HCT116 (cell line): ENCODE measurements around the gene ZCCHC10. TPM values are rescaled to one million over a fixed set of nuclear protein-coding genes. Genes with fewer than 3 reads are reported as not detected.
A peak's percentile ranks its signal among the peaks of the same experiment; 100 is the strongest.

Experiments used
- ATAC-seq: fragments of 200-7000 bp; cut with Tn5 transposase; 2 replicates; pipeline ENCODE4 v1.9.1; 2020; ENCODE audit warnings: mild to moderate bottlenecking, moderate library complexity
- Bru-seq: library from RNA; stranded (reverse); fragments of 400-500 nt; gene quantifications from one replicate; lab custom pipeline; 2021; lab: Mats Ljungman, UMichigan
- BruChase-seq, 2 experiments: library from RNA; stranded (reverse); fragments of 400-500 nt; gene quantifications; one replicate each; lab custom pipeline; 2021; lab: Mats Ljungman, UMichigan
- BruUV-seq: library from RNA; stranded (reverse); fragments of 400-500 nt; replicated peaks from 2 replicates; lab custom pipeline; 2021; lab: Mats Ljungman, UMichigan
- CTCF ChIA-PET: fragments of 300-600 bp; sonication (Branson Sonifier 250); formaldehyde crosslinking; loops from one replicate; lab custom pipeline; 2021; ENCODE audit warnings: antibody characterized with exemption; lab: Charles Lee
- POLR2A ChIA-PET: fragments of 300-600, 350-600 bp; sonication (Branson Sonifier 250); formaldehyde crosslinking; loops from one replicate; lab custom pipeline; 2021; ENCODE audit warnings: antibody characterized with exemption; lab: Charles Lee
- RAD21 ChIA-PET, 2 experiments: fragments of 300-600 bp; sonication (Branson Sonifier 250); formaldehyde crosslinking; loops; one replicate each; lab custom pipeline; 2023; ENCODE audit warnings: low total read pairs in 2 of 2; ENCODE audit not compliant: uncharacterized antibody in 2 of 2, unreplicated experiment in 2 of 2, low non-redundant PET in 1 of 2; lab: Charles Lee
- DNase-seq: peaks from one replicate; pipeline ENCODE4 v3.0.0-alpha.2; 2010; ENCODE audit warnings: low read depth, low spot score
- H2AFZ ChIP-seq: fragments of 200-600 bp; shearing (Covaris generic), sonication (generic); 2 replicates; pipeline ENCODE4 v1.6.1; 2017; ENCODE audit warnings: low read depth, mixed run types, mixed read lengths, antibody characterized with exemption, low read length; ENCODE audit not compliant: poor library complexity, severe bottlenecking
- H3K27ac ChIP-seq: 2 replicates; pipeline ENCODE4 v1.5.1; 2012; ENCODE audit warnings: low read depth, low read length
- H3K27me3 ChIP-seq: fragments of 200-600 bp; sonication (generic); 2 replicates; pipeline ENCODE4 v1.6.1; 2016; ENCODE audit warnings: mixed run types, low read length, mixed read lengths; ENCODE audit not compliant: insufficient read depth
- H3K36me3 ChIP-seq, 2 experiments: fragments of 200-500 bp in 1 of 2; fragments of 200-600 bp in 1 of 2; sonication (Bioruptor generic) in 1 of 2; sonication (generic) in 1 of 2; 2 replicates each; pipeline versions ENCODE4 v1.5.1 to v1.6.1; 2014 to 2016; ENCODE audit warnings: low read length in 2 of 2, inconsistent platforms in 1 of 2, mixed read lengths in 1 of 2, mixed run types in 1 of 2; ENCODE audit not compliant: insufficient read depth in 2 of 2, control insufficient read depth in 1 of 2
- H3K4me1 ChIP-seq, 2 experiments: fragments of 200-600 bp in 1 of 2; sonication (generic) in 1 of 2; 2 replicates each; pipeline versions ENCODE4 v1.5.1 to v1.6.1; 2012 to 2017; ENCODE audit warnings: low read length in 2 of 2, inconsistent platforms in 1 of 2, mild to moderate bottlenecking in 1 of 2, mixed read lengths in 1 of 2, mixed run types in 1 of 2, moderate library complexity in 1 of 2; ENCODE audit not compliant: insufficient read depth in 2 of 2, control insufficient read depth in 1 of 2
- H3K4me2 ChIP-seq: fragments of 200-600 bp; sonication (generic); 2 replicates; pipeline ENCODE4 v1.6.1; 2017; ENCODE audit warnings: mixed run types, low read length, mixed read lengths
- H3K4me3 ChIP-seq, 2 experiments: fragments of 200-600 bp in 1 of 2; sonication (generic) in 1 of 2; replicated peaks in 1 of 2; 2 replicates each; pipeline ENCODE4 v1.5.1; 2011 to 2016; ENCODE audit warnings: low read length in 2 of 2, control low read depth in 1 of 2, low read depth in 1 of 2, mild to moderate bottlenecking in 1 of 2, mixed read lengths in 1 of 2, mixed run types in 1 of 2
- H3K79me2 ChIP-seq: fragments of 200-600 bp; sonication (generic); 2 replicates; pipeline ENCODE4 v1.6.1; 2017; ENCODE audit warnings: mild to moderate bottlenecking, mixed run types, low read length, moderate library complexity, mixed read lengths; ENCODE audit not compliant: insufficient read depth
- H3K9ac ChIP-seq: fragments of 200-600 bp; sonication (generic); 2 replicates; pipeline ENCODE4 v1.6.1; 2016; ENCODE audit warnings: low read length, mixed read lengths
- H3K9me2 ChIP-seq: fragments of 200-600 bp; sonication (generic), shearing (Covaris generic); 2 replicates; pipeline ENCODE4 v1.6.1; 2017; ENCODE audit warnings: mixed run types, mild to moderate bottlenecking, moderate library complexity; ENCODE audit not compliant: insufficient read depth
- H3K9me3 ChIP-seq, 2 experiments: fragments of 200-500 bp in 1 of 2; fragments of 200-600 bp in 1 of 2; sonication (Bioruptor generic) in 1 of 2; sonication (generic) in 1 of 2; 2 replicates each; pipeline ENCODE4 v1.6.1; 2014 to 2017; ENCODE audit warnings: low read length in 2 of 2, mixed read lengths in 2 of 2, inconsistent platforms in 1 of 2, low read depth in 1 of 2, mild to moderate bottlenecking in 1 of 2, mixed run types in 1 of 2, moderate library complexity in 1 of 2; ENCODE audit not compliant: control insufficient read depth in 1 of 2, insufficient read depth in 1 of 2
- H4K20me1 ChIP-seq: fragments of 200-600 bp; sonication (generic), shearing (Covaris generic); 2 replicates; pipeline ENCODE4 v1.6.1; 2017; ENCODE audit warnings: mixed run types, mild to moderate bottlenecking, moderate library complexity; ENCODE audit not compliant: insufficient read depth
- ATF3 ChIP-seq: IDR thresholded peaks from 2 replicates; pipeline ENCODE4 v1.6.1; 2012
- CBX3 ChIP-seq: IDR thresholded peaks from 2 replicates; pipeline ENCODE4 v1.6.1; 2012; ENCODE audit warnings: low read depth
- CEBPB ChIP-seq: IDR thresholded peaks from 2 replicates; pipeline ENCODE4 v1.6.1; 2012; ENCODE audit warnings: low read depth
- ELF1 ChIP-seq: IDR thresholded peaks from 2 replicates; pipeline ENCODE4 v1.6.1; 2012; ENCODE audit warnings: low read depth, borderline replicate concordance
- EZH2phosphoT487 ChIP-seq: fragments of 200-600 bp; IDR thresholded peaks from 2 replicates; pipeline ENCODE4 v1.6.1; 2018; ENCODE audit warnings: antibody characterized with exemption, borderline replicate concordance
- FOSL1 ChIP-seq: IDR thresholded peaks from 2 replicates; pipeline ENCODE4 v1.6.1; 2012; ENCODE audit warnings: low read depth
- MAX ChIP-seq: IDR thresholded peaks from 2 replicates; pipeline ENCODE4 v1.6.1; 2012
- POLR2AphosphoS5 ChIP-seq: IDR thresholded peaks from 2 replicates; pipeline ENCODE4 v1.6.1; 2011; ENCODE audit warnings: mild to moderate bottlenecking, low read depth, low read length, moderate library complexity
- RAD21 ChIP-seq: IDR thresholded peaks from 2 replicates; pipeline ENCODE4 v1.6.1; 2012; ENCODE audit warnings: low read depth, mild to moderate bottlenecking
- REST ChIP-seq: IDR thresholded peaks from 2 replicates; pipeline ENCODE4 v1.6.1; 2012; ENCODE audit warnings: low read depth
- SIN3A ChIP-seq: IDR thresholded peaks from 2 replicates; pipeline ENCODE4 v1.6.1; 2012; ENCODE audit warnings: low read depth
- SP1 ChIP-seq: IDR thresholded peaks from 2 replicates; pipeline ENCODE4 v1.6.1; 2012; ENCODE audit warnings: low read depth
- SRF ChIP-seq: IDR thresholded peaks from 2 replicates; pipeline ENCODE4 v1.6.1; 2012; ENCODE audit warnings: low read depth
- YY1 ChIP-seq: IDR thresholded peaks from 2 replicates; pipeline ENCODE4 v1.6.1; 2011; ENCODE audit warnings: low read length, low read depth, moderate library complexity, mild to moderate bottlenecking; ENCODE audit not compliant: insufficient replicate concordance; ENCODE audit errors: extremely low read depth
- ZBTB33 ChIP-seq: IDR thresholded peaks from 2 replicates; pipeline ENCODE4 v1.6.1; 2011; ENCODE audit warnings: mild to moderate bottlenecking, low read length, moderate library complexity; ENCODE audit not compliant: insufficient replicate concordance; ENCODE audit errors: extremely low read depth
- ZFX ChIP-seq: fragments of 450-650 bp; IDR thresholded peaks from 2 replicates; pipeline ENCODE4 v1.6.1; 2017
- ZNF274 ChIP-seq: fragments of 200-500 bp; sonication (Bioruptor generic); IDR thresholded peaks from 2 replicates; pipeline ENCODE4 v1.6.1; 2014; ENCODE audit warnings: mild to moderate bottlenecking, low read depth, low read length, inconsistent platforms
- intact Hi-C: fragments of 100-400 bp; cut with micrococcal nuclease; formaldehyde crosslinking; loops from 2 replicates; pipeline ENCODE4 v1.10.0; 2022
- long read RNA-seq: library from polyadenylated mRNA; unstranded; transcript quantifications from one replicate; pipeline ENCODE4 v2.0.0, GENCODE V29; 2021; ENCODE audit not compliant: unreplicated experiment
- polyA plus RNA-seq: library from polyadenylated mRNA; unstranded; fragments of >200 nt; gene quantifications from 2 replicates; pipeline ENCODE4 v1.2.1, GENCODE V29; 2012; ENCODE audit warnings: missing spikeins
- total RNA-seq: library from RNA; stranded (reverse); gene quantifications from one replicate; pipeline ENCODE4 v1.2.1, GENCODE V29; 2021; ENCODE audit not compliant: unreplicated experiment

Gene ZCCHC10
- total RNA-seq, result 19.2 TPM
- 17.8 and 24.9 TPM in 2 replicates for polyA plus RNA-seq
- Bru-seq, nascent RNA, result percentile 62 among the genes with signal in this experiment
- BruChase-seq, experiment 1, labeled RNA remaining after a 6-hour chase, result percentile 56 among the genes with signal in this experiment
- BruChase-seq, experiment 2, labeled RNA remaining after a 2-hour chase, result percentile 64 among the genes with signal in this experiment
- long read RNA-seq, transcript ZCCHC10-206 (4 exons, 608 nt), result minor isoform, 5 of 27 reads
- long read RNA-seq, transcript ZCCHC10-201 (4 exons, 2,178 nt), result major isoform, 13 of 27 reads
- long read RNA-seq, partial matches to known transcripts, result 2 of 27 reads
- long read RNA-seq, other reads (novel, unspliced or antisense), result 1 of 27 reads

- H3K9me2 ChIP-seq, result no peaks in the 10 kb centered on the region
- H4K20me1 ChIP-seq, result no peaks in the 10 kb centered on the region
- H3K4me2 ChIP-seq, result peak within 1 kb of the TSS; percentile 69
- TSS peak; percentile 78 for BruUV-seq
- H3K36me3 ChIP-seq, result no peaks in the 10 kb centered on the region
- H3K27ac ChIP-seq, result peak within 1 kb of the TSS; percentile 86
- peaks cover 37% of the 10 kb centered on the region for H3K79me2 ChIP-seq
- H3K27me3 ChIP-seq, result no peaks in the 10 kb centered on the region
- ATAC-seq, result peak; percentile 98
- ChIA-PET RAD21 (no interaction called here), POLR2A (interaction anchor here (1.0 to 1.8 kb wide), 3 partner anchors 9 to 63 kb away, joined by 3 to 6 read pairs (median 4); partner anchors contain the start of genes AFF4 and HSPA4), CTCF (no interaction called here)
- H3K4me1 ChIP-seq, result peaks cover 7 to 16% of the 10 kb centered on the region in 2 experiments; a peak in 3 of 4 replicates
- no peaks in the 10 kb centered on the region for H3K9me3 ChIP-seq
- H3K9ac ChIP-seq, result peak within 1 kb of the TSS; percentile 84
- DNase-seq, result peak; percentile 76
- H2AFZ ChIP-seq, result peak within 1 kb of the TSS; percentile 55
- intact Hi-C loops, result no loop called here
- peak within 1 kb of the TSS; percentile 79 to 90 for H3K4me3 ChIP-seq
- TF ChIP-seq CEBPB (no peak), CBX3 (peak; percentile 1; the same call in 1 of the 2 replicates), SIN3A (no peak; the same call in 1 of the 2 replicates), POLR2AphosphoS5 (peak; percentile 93), MAX (peak; percentile 38; the same call in 1 of the 2 replicates), SP1 (no peak), ELF1 (peak; percentile 55; the same call in 1 of the 2 replicates), YY1 (peak; percentile 97), ZNF274 (no peak), FOSL1 (no peak), EZH2phosphoT487 (no peak), REST (no peak), ZFX (peak; percentile 25; the same call in 1 of the 2 replicates), RAD21 (no peak), ZBTB33 (no peak), ATF3 (no peak), SRF (no peak)
Measured at GRCh38 chr5:133025804-133026663, at the start of gene ZCCHC10. Gene ZCCHC10 (minus strand): TSS chr5:133026549. CDS start chr5:133026537, 12 bp downstream.
